ENCODE results near the gene AP2A1.
A peak's percentile ranks its signal among the peaks of the same experiment; 100 is the strongest.

Gene AP2A1

GRCh38 chr19:49739933-49740332 is 26.9 kb upstream of the AP2A1 start:
- no peak overlapping the region for H2AFZ ChIP-seq (ENCODE audit: low read depth, low read length)
- no peaks in the 10 kb centered on the region for H3K27me3 ChIP-seq (ENCODE audit: control insufficient read depth in 1 of 2, insufficient read depth in 1 of 2, low read length in 2 of 2)
- no peak overlapping the region for H4K8ac ChIP-seq (ENCODE audit: low read length)
- no peak overlapping the region for H2BK15ac ChIP-seq (ENCODE audit: low read depth, poor library complexity, severe bottlenecking)
- no peak overlapping the region for H3K4me3 ChIP-seq (ENCODE audit: insufficient read depth in 1 of 2, low read depth in 1 of 2, low read length in 2 of 2)
- no peak overlapping the region for H2AK5ac ChIP-seq (ENCODE audit: low read length, severe bottlenecking)
- H3K4me1 ChIP-seq (ENCODE audit: control insufficient read depth, insufficient read depth, low read depth, low read length) = peaks cover 3% of the 10 kb centered on the region
- no peak overlapping the region for H2BK120ac ChIP-seq (ENCODE audit: low read depth, low read length)
- no peak overlapping the region for H3K27ac ChIP-seq (ENCODE audit: low read length, poor library complexity, severe bottlenecking)
- no peaks in the 10 kb centered on the region for H3K36me3 ChIP-seq (ENCODE audit: control insufficient read depth in 1 of 2, insufficient read depth in 2 of 2, low read depth in 1 of 2, low read length in 2 of 2)
- H3K4ac ChIP-seq (ENCODE audit: low read depth in 1 of 2, low read length in 2 of 2) = no peak overlapping the region
- H2BK5ac ChIP-seq (ENCODE audit: low read depth, low read length, poor library complexity, severe bottlenecking) = no peak overlapping the region
- no peak overlapping the region for H3K23ac ChIP-seq (ENCODE audit: low read length in 2 of 2)
- no peaks in the 10 kb centered on the region for H3K79me1 ChIP-seq (replicated peaks; ENCODE audit: low read length, poor library complexity, severe bottlenecking)
- H3K4me2 ChIP-seq (ENCODE audit: low read length, poor library complexity, severe bottlenecking) = no peak overlapping the region
- no peaks in the 10 kb centered on the region for H3K9me3 ChIP-seq (ENCODE audit: control insufficient read depth, low read length)
- no peak overlapping the region for H3K18ac ChIP-seq (ENCODE audit: low read depth in 1 of 2, low read length in 2 of 2)
- WGBS = 98% methylated on average over 10 of the region's 10 CpGs
- no peak overlapping the region for H3K9ac ChIP-seq (ENCODE audit: low read length)
- no peak overlapping the region for H3K14ac ChIP-seq (ENCODE audit: low read length in 2 of 2)
- H4K91ac ChIP-seq (ENCODE audit: low read length) = no peak overlapping the region
- H2BK12ac ChIP-seq (ENCODE audit: low read length in 2 of 2) = no peak overlapping the region
- DNase-seq = no peak

GRCh38 chr19:49741210-49741844 is 25.5 kb upstream of the AP2A1 start:
- H3K9ac ChIP-seq (ENCODE audit: low read length) = no peak overlapping the region

DNA sequence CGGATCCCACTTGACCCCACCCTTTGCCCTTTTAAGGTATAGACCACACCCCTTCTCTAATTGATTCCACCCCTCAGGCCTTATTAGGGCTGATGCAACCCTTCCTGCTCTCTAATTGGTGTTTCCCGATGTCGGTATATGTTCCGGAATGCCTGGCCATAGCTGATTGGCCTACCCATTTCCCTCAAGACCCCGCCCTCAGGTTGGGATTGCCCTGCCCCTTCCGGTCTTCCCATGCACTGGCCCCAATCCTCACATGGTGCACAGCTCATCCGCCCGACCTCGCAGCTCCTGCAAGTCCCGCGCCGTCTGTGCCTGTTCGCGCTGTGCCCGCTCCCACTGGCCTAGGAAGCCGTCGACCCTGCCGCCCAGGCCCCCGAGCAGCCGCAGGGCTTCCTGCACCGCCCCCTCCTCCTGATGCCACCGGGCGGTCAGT is 21.8 kb upstream of the AP2A1 start:
- Histone ChIP-seq H2BK5ac (ENCODE audit: low read depth, low read length, poor library complexity, severe bottlenecking) (no peak overlapping the region), H2AFZ (ENCODE audit: low read depth, low read length) (no peak overlapping the region), H3K9me3 (ENCODE audit: control insufficient read depth, low read length) (no peaks in the 10 kb centered on the region), H3K36me3 (ENCODE audit: control insufficient read depth in 1 of 2, insufficient read depth in 2 of 2, low read depth in 1 of 2, low read length in 2 of 2) (no peaks in the 10 kb centered on the region), H3K9ac (ENCODE audit: low read length) (no peak overlapping the region), H3K23ac (ENCODE audit: low read length in 2 of 2) (no peak overlapping the region), H3K4ac (ENCODE audit: low read depth in 1 of 2, low read length in 2 of 2) (no peak overlapping the region), H2BK12ac (ENCODE audit: low read length in 2 of 2) (no peak overlapping the region), H3K18ac (ENCODE audit: low read depth in 1 of 2, low read length in 2 of 2) (no peak overlapping the region), H3K27me3 (ENCODE audit: control insufficient read depth in 1 of 2, insufficient read depth in 1 of 2, low read length in 2 of 2) (no peaks in the 10 kb centered on the region), H3K4me3 (ENCODE audit: insufficient read depth in 1 of 2, low read depth in 1 of 2, low read length in 2 of 2) (no peak overlapping the region), H2BK15ac (ENCODE audit: low read depth, poor library complexity, severe bottlenecking) (no peak overlapping the region), H3K14ac (ENCODE audit: low read length in 2 of 2) (peak overlapping the region in 1 of 2 experiments; percentile 18), H3K4me2 (ENCODE audit: low read length, poor library complexity, severe bottlenecking) (no peak overlapping the region), H4K91ac (ENCODE audit: low read length) (no peak overlapping the region), H2BK120ac (ENCODE audit: low read depth, low read length) (no peak overlapping the region), H3K4me1 (ENCODE audit: control insufficient read depth, insufficient read depth, low read depth, low read length) (peaks cover 3% of the 10 kb centered on the region), H3K79me1 (replicated peaks; ENCODE audit: low read length, poor library complexity, severe bottlenecking) (no peaks in the 10 kb centered on the region), H3K27ac (ENCODE audit: low read length, poor library complexity, severe bottlenecking) (no peak overlapping the region), H2AK5ac (ENCODE audit: low read length, severe bottlenecking) (no peak overlapping the region), H4K8ac (ENCODE audit: low read length) (no peak overlapping the region)
- WGBS = 96% methylated on average over 21 of the region's 23 CpGs
- no peak for DNase-seq

More at GRCh38 chr19:49741210-49741844, 25.5 kb upstream of the AP2A1 start:
- H3K18ac ChIP-seq (ENCODE audit: low read depth in 1 of 2, low read length in 2 of 2) = no peak overlapping the region
- no peaks in the 10 kb centered on the region for H3K79me1 ChIP-seq (replicated peaks; ENCODE audit: low read length, poor library complexity, severe bottlenecking)
- no peak overlapping the region for H4K8ac ChIP-seq (ENCODE audit: low read length)
- no peak overlapping the region for H2AFZ ChIP-seq (ENCODE audit: low read depth, low read length)
- H3K23ac ChIP-seq (ENCODE audit: low read length in 2 of 2) = no peak overlapping the region
- no peak overlapping the region for H3K4me3 ChIP-seq (ENCODE audit: insufficient read depth in 1 of 2, low read depth in 1 of 2, low read length in 2 of 2)
- no peak overlapping the region for H2BK12ac ChIP-seq (ENCODE audit: low read length in 2 of 2)
- H3K4ac ChIP-seq (ENCODE audit: low read depth in 1 of 2, low read length in 2 of 2) = no peak overlapping the region
- no peak overlapping the region for H3K27ac ChIP-seq (ENCODE audit: low read length, poor library complexity, severe bottlenecking)
- no peak overlapping the region for H2BK5ac ChIP-seq (ENCODE audit: low read depth, low read length, poor library complexity, severe bottlenecking)
- no peak overlapping the region for H2BK15ac ChIP-seq (ENCODE audit: low read depth, poor library complexity, severe bottlenecking)
- H3K36me3 ChIP-seq (ENCODE audit: control insufficient read depth in 1 of 2, insufficient read depth in 2 of 2, low read depth in 1 of 2, low read length in 2 of 2) = no peaks in the 10 kb centered on the region
- peaks cover 3% of the 10 kb centered on the region for H3K4me1 ChIP-seq (ENCODE audit: control insufficient read depth, insufficient read depth, low read depth, low read length)
- H3K14ac ChIP-seq (ENCODE audit: low read length in 2 of 2) = no peak overlapping the region
- WGBS = 85% methylated on average over 9 of the region's 9 CpGs
- no peak overlapping the region for H4K91ac ChIP-seq (ENCODE audit: low read length)
- H3K9me3 ChIP-seq (ENCODE audit: control insufficient read depth, low read length) = no peaks in the 10 kb centered on the region
- H2AK5ac ChIP-seq (ENCODE audit: low read length, severe bottlenecking) = no peak overlapping the region
- no peak for DNase-seq
- H3K4me2 ChIP-seq (ENCODE audit: low read length, poor library complexity, severe bottlenecking) = no peak overlapping the region
- H3K27me3 ChIP-seq (ENCODE audit: control insufficient read depth in 1 of 2, insufficient read depth in 1 of 2, low read length in 2 of 2) = no peaks in the 10 kb centered on the region
- H2BK120ac ChIP-seq (ENCODE audit: low read depth, low read length) = no peak overlapping the region

DNA sequence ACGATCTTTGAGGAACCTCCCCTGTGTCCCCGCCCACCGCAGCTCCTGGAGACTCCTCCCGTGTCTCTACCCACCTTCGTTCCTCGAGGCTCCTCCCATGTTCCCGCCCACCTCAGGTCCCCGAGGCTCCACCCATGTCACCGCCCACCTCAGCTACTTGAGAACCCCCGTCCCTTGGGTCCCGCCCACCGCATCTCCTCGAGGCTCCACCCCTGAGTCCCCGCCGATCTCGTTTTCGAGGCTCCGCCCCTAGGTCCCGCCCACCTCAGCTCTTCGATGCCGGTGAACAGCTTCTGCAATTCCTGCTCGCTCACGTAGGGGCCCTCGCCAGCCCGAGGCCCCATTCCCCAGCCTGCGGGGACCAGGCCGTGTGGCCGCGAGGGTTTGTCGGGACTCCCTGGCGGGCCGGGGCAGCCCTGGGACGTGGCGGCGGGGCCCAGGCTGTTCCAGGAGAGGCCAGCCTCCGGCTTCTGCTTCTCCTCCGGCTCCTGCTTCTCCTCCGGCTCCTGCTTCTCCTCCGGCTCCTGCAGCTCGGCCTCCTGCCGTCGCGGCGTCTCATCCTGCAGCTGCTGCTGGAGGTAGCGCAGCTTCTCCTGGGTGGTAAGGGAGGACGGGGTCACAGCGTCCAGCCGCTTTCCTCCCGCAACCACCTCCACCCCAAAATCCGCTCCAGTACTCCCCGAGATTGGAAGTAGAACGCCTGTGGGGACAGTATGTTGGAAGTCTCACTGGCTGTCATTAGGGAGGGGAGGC is 20.4 kb upstream of the AP2A1 start:
- Histone ChIP-seq H2AK5ac (ENCODE audit: low read length, severe bottlenecking) (no peak overlapping the region), H2BK15ac (ENCODE audit: low read depth, poor library complexity, severe bottlenecking) (no peak overlapping the region), H2BK120ac (ENCODE audit: low read depth, low read length) (no peak overlapping the region), H3K14ac (ENCODE audit: low read length in 2 of 2) (no peak overlapping the region), H3K4me1 (ENCODE audit: control insufficient read depth, insufficient read depth, low read depth, low read length) (peaks cover 3% of the 10 kb centered on the region), H3K23ac (ENCODE audit: low read length in 2 of 2) (no peak overlapping the region), H3K27me3 (ENCODE audit: control insufficient read depth in 1 of 2, insufficient read depth in 1 of 2, low read length in 2 of 2) (no peaks in the 10 kb centered on the region), H3K18ac (ENCODE audit: low read depth in 1 of 2, low read length in 2 of 2) (no peak overlapping the region), H3K4me3 (ENCODE audit: insufficient read depth in 1 of 2, low read depth in 1 of 2, low read length in 2 of 2) (no peak overlapping the region), H3K79me1 (replicated peaks; ENCODE audit: low read length, poor library complexity, severe bottlenecking) (no peaks in the 10 kb centered on the region), H4K91ac (ENCODE audit: low read length) (no peak overlapping the region), H3K4me2 (ENCODE audit: low read length, poor library complexity, severe bottlenecking) (no peak overlapping the region), H3K36me3 (ENCODE audit: control insufficient read depth in 1 of 2, insufficient read depth in 2 of 2, low read depth in 1 of 2, low read length in 2 of 2) (no peaks in the 10 kb centered on the region), H3K27ac (ENCODE audit: low read length, poor library complexity, severe bottlenecking) (no peak overlapping the region), H3K9ac (ENCODE audit: low read length) (no peak overlapping the region), H2BK5ac (ENCODE audit: low read depth, low read length, poor library complexity, severe bottlenecking) (no peak overlapping the region), H3K4ac (ENCODE audit: low read depth in 1 of 2, low read length in 2 of 2) (no peak overlapping the region), H2BK12ac (ENCODE audit: low read length in 2 of 2) (no peak overlapping the region), H3K9me3 (ENCODE audit: control insufficient read depth, low read length) (no peaks in the 10 kb centered on the region), H2AFZ (ENCODE audit: low read depth, low read length) (no peak overlapping the region), H4K8ac (ENCODE audit: low read length) (peak overlapping the region; percentile 19)
- WGBS = 63% methylated on average over 48 of the region's 52 CpGs
- no peak for DNase-seq

All from mesenchymal stem cell (in vitro differentiated cells and primary cell).